ENCODE measurements around the gene SRI. TPM values are rescaled to one million over a fixed set of nuclear protein-coding genes. Genes with fewer than 3 reads are reported as not detected.
A peak's percentile ranks its signal among the peaks of the same experiment; 100 is the strongest.
"Not testable (repeated sequence)": the region's sequence is repeated elsewhere in the genome, so short reads cannot be mapped to it uniquely, and the experiment has no call there.

SRI gene
- total RNA-seq, 1 experiment from 2014 or later: 222 TPM

- DNase-seq (ENCODE audit: low spot score): no peak
These were observed 43.6 kb downstream of the SRI start for GRCh38 chr7:88176190-88176589.

GRCh38 chr7:88172842-88173241, 47.0 kb downstream of the SRI start:
- DNase-seq (ENCODE audit: low spot score): no peak

GRCh38 chr7:88169717-88170320, 50.0 kb downstream of the SRI start:
- peak; percentile 21 for DNase-seq (ENCODE audit: low spot score)

GRCh38 chr7:88167721-88168120, 52.1 kb downstream of the SRI start:
- DNase-seq (ENCODE audit: low spot score): no peak

- DNase-seq (ENCODE audit: low spot score): no peak
These were observed 52.6 kb downstream of the SRI start for GRCh38 chr7:88167223-88167622.

- no peak for DNase-seq (ENCODE audit: low spot score)
These were observed 54.1 kb downstream of the SRI start for GRCh38 chr7:88165697-88166096.

- not testable (repeated sequence) for DNase-seq (ENCODE audit: low spot score)
These were observed 60.1 kb downstream of the SRI start for GRCh38 chr7:88159741-88160140.

- no peak for DNase-seq (ENCODE audit: low spot score)
These were observed 63.5 kb downstream of the SRI start for GRCh38 chr7:88156356-88156755.

GRCh38 chr7:88155756-88156155, 64.1 kb downstream of the SRI start:
- DNase-seq (ENCODE audit: low spot score): no peak

Other genes starting within 250 kb of the SRI start
- gene STEAP4, start 86.9 kb upstream of the SRI start, total RNA-seq (2014; rRNA removed; shearing (Covaris generic)): 0.29 TPM in 1 of 2 replicates, not detected in the other